Brain pericyte (primary cell): ENCODE results near the gene SH2D5.
A peak's percentile ranks its signal among the peaks of the same experiment; 100 is the strongest.
"Not testable (repeated sequence)": the region's sequence is repeated elsewhere in the genome, so short reads cannot be mapped to it uniquely, and the experiment has no call there.

ENCODE experiments used
- DNase-seq: peaks from one replicate; pipeline ENCODE4 v3.0.0-alpha.2; 2012; ENCODE audit warnings: low read depth, low spot score

Gene SH2D5

GRCh38 chr1:20696397-20697333 lies 35.8 kb downstream of the SH2D5 start:
- peak; percentile 77 for DNase-seq

- no peak for DNase-seq
These were observed 37.0 kb downstream of the SH2D5 start for GRCh38 chr1:20695515-20695914.

- DNase-seq, result no peak
These were observed 38.9 kb downstream of the SH2D5 start for GRCh38 chr1:20693623-20694022.

- DNase-seq, result no peak
These were observed 40.6 kb downstream of the SH2D5 start for GRCh38 chr1:20691872-20692271.

GRCh38 chr1:20689645-20690056 lies 42.9 kb downstream of the SH2D5 start:
- DNase-seq, result no peak

- DNase-seq, result no peak
These were observed 45.4 kb downstream of the SH2D5 start for GRCh38 chr1:20686883-20687725.

GRCh38 chr1:20685741-20686140 lies 46.8 kb downstream of the SH2D5 start:
- DNase-seq, result no peak

GRCh38 chr1:20685099-20685662 lies 47.3 kb downstream of the SH2D5 start:
- no peak for DNase-seq

GRCh38 chr1:20684651-20685050 lies 47.9 kb downstream of the SH2D5 start:
- no peak for DNase-seq

GRCh38 chr1:20684050-20684620 lies 48.4 kb downstream of the SH2D5 start:
- DNase-seq, result no peak

GRCh38 chr1:20683614-20684013 lies 48.9 kb downstream of the SH2D5 start:
- DNase-seq, result no peak

- DNase-seq, result no peak
These were observed 49.8 kb downstream of the SH2D5 start for GRCh38 chr1:20682571-20683236.

- no peak for DNase-seq
These were observed 50.5 kb downstream of the SH2D5 start for GRCh38 chr1:20681999-20682398.

GRCh38 chr1:20680269-20680668 lies 52.2 kb downstream of the SH2D5 start:
- no peak for DNase-seq

- no peak for DNase-seq
These were observed 53.9 kb downstream of the SH2D5 start for GRCh38 chr1:20678599-20678998.

- not testable (repeated sequence) for DNase-seq
These were observed 58.9 kb downstream of the SH2D5 start for GRCh38 chr1:20673626-20674025.

GRCh38 chr1:20672265-20672632 lies 60.3 kb downstream of the SH2D5 start:
- no peak for DNase-seq

GRCh38 chr1:20670936-20671335 lies 61.6 kb downstream of the SH2D5 start:
- no peak for DNase-seq
